Type B pancreatic cell (in vitro differentiated cells): ENCODE results near the gene SCART1. TPM values are rescaled to one million over a fixed set of nuclear protein-coding genes. Genes with fewer than 3 reads are reported as not detected.
"Not testable (repeated sequence)": the region's sequence is repeated elsewhere in the genome, so short reads cannot be mapped to it uniquely, and the experiment has no call there.

Experiments
- DNase-seq: peaks from one replicate; pipeline ENCODE4 v3.0.0; 2021; ENCODE audit warnings: mixed read lengths; ENCODE audit not compliant: unreplicated experiment; ENCODE audit errors: extremely low spot score
- H3K27ac Mint-ChIP-seq: 2 replicates; pipeline ENCODE4 v1.8.0; 2021; ENCODE audit warnings: mild to moderate bottlenecking, mixed read lengths
- H3K27me3 Mint-ChIP-seq: 2 replicates; pipeline ENCODE4 v1.8.0; 2021; ENCODE audit warnings: mixed read lengths
- H3K36me3 Mint-ChIP-seq: 2 replicates; pipeline ENCODE4 v1.8.0; 2021; ENCODE audit warnings: mixed read lengths
- H3K4me1 Mint-ChIP-seq: one replicate; pipeline ENCODE4 v1.8.0; 2021; ENCODE audit warnings: mixed read lengths; ENCODE audit not compliant: unreplicated experiment
- H3K4me3 Mint-ChIP-seq: 2 replicates; pipeline ENCODE4 v1.8.0; 2021; ENCODE audit warnings: mild to moderate bottlenecking, mixed read lengths
- H3K9me3 Mint-ChIP-seq: 2 replicates; pipeline ENCODE4 v1.8.0; 2021; ENCODE audit warnings: mixed read lengths
- total RNA-seq: library from RNA; stranded (reverse); gene quantifications from 2 replicates; pipeline ENCODE4 v1.2.1, GENCODE V29; 2021; ENCODE audit warnings: low replicate concordance
- TF ChIP-seq, protein P1 (sequence below): fragments of 200-600 bp; sonication (generic); conservative IDR thresholded peaks from 2 replicates; pipeline ENCODE4 v1.5.0; 2021; ENCODE audit warnings: antibody characterized with exemption, mild to moderate bottlenecking

The SCART1 gene
- total RNA-seq, 1 donor from 2014 or later: 1.4 TPM

DNA sequence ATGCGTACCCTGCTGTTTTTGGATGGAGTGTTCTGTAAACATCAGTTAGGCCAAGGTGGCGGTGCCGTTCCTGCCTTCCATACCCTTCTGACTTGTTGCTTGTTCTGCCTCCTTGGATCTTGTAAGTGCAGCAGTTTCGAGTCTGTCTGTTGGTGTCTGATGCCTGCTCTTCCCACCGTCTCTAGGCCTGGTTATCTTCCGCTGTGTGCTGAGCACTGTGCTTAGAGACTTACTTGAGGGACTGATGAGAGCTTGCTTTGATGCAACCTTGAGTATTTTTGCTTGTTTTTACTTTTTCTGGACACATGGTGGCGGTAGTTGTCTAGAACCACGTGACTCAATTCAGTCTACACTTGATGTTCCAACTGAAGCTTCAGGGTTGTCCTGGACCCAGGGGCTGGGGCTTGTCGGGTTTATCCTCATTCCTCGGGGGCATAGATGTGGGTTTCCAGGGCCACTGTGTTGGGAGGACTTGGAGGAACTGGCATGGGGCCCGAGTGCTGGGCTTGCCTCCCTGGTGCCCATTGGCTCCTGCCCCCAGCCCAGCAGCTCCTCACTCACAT, 15.0 kb upstream of the SCART1 start:
- Mint-ChIP-seq H3K27me3 (no peaks in the 10 kb centered on the region), H3K36me3 (peaks cover 4% of the 10 kb centered on the region), H3K27ac (no peak overlapping the region), H3K4me1 (no peaks in the 10 kb centered on the region), H3K9me3 (peaks cover 11% of the 10 kb centered on the region), H3K4me3 (no peak overlapping the region)
- DNase-seq: peak; percentile 44
- TF ChIP-seq, protein P1, sequence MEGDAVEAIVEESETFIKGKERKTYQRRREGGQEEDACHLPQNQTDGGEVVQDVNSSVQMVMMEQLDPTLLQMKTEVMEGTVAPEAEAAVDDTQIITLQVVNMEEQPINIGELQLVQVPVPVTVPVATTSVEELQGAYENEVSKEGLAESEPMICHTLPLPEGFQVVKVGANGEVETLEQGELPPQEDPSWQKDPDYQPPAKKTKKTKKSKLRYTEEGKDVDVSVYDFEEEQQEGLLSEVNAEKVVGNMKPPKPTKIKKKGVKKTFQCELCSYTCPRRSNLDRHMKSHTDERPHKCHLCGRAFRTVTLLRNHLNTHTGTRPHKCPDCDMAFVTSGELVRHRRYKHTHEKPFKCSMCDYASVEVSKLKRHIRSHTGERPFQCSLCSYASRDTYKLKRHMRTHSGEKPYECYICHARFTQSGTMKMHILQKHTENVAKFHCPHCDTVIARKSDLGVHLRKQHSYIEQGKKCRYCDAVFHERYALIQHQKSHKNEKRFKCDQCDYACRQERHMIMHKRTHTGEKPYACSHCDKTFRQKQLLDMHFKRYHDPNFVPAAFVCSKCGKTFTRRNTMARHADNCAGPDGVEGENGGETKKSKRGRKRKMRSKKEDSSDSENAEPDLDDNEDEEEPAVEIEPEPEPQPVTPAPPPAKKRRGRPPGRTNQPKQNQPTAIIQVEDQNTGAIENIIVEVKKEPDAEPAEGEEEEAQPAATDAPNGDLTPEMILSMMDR: no peak

DNA sequence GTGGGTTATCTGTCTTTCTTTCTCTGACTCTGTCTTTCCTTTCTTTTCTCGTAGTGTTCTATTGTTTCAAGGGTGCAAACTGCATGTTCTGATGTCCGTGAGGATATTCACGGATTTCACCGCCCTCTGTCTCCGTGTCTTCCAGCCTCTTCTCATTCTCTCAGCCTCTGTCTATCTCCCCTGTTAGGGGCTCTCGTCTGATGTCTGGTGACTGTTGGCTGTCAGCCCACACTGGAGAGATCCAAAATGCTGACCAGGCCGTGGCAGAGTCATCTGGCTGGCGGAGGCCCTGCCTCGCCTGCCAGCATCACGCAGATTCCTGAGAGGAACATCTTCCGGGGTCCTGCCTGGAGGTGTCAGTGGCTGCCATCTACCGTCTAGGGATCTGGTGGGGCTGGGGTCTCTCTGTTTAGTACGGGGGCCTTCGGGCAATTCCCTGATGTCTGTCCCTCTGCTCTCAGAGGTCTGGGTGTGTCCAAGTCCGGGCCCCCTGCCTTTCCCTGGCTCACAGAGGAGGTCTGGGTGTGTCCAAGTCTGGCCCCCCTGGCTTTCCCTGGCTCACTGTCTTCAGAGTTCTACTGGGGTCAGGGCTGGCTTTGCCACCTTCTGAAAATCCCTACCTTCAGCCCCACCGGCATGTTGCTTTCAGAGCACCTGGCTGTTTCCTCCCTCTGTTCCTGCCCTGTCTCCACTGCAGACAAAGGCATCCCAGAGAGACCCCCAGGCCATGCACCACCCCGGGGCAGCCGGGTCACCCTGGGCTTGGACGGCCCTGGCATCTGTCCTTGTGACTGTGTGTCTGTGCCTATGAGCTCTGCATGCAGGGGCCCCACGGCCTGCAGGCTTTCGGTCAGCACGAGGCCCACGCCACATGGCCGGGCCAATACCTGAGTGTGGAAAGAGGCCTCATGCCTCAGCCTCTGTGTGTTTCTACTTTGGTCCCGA, 14.0 kb upstream of the SCART1 start:
- Mint-ChIP-seq H3K4me1 (no peaks in the 10 kb centered on the region), H3K36me3 (peaks cover 4% of the 10 kb centered on the region)

DNA sequence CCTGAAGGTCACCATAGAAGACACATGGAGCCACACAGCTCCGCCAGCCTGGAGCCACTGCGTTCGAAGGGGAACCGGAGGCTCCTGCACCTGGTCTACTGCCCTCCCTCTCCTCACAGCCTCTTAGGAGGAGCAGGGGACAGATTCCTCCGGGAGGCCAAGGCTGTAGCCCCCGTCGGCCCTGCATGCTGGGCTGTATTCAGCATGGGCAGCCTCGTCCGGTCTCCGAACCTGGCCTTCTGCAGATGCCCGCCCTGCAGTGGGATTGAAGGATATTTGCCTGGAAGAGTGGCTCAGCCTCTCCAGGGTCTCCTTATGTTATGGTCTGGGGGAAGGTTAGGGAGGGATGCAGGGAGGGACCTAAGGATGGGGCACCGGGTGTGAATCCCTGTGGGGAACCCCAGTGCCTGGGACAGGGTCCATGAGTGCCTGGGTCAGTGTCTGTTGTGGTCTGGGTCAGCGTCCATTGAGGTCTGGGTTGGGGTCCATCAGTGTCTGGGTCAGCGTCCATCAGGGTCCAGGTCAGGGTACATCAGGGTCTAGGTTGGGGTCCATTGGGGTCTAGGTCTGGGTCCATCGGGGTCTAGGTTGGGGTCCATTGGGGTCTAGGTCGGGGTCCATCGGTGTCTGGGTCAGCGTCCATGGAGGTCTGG, 13.0 kb upstream of the SCART1 start:
- DNase-seq: peak; percentile 56
- Mint-ChIP-seq H3K9me3 (peaks cover 11% of the 10 kb centered on the region), H3K27ac (no peak overlapping the region), H3K4me3 (no peak overlapping the region), H3K36me3 (peaks cover 4% of the 10 kb centered on the region), H3K27me3 (no peaks in the 10 kb centered on the region), H3K4me1 (no peaks in the 10 kb centered on the region)
- TF ChIP-seq, protein P1: no peak

More for the DNA sequence above, 14.0 kb upstream of the SCART1 start:
- Mint-ChIP-seq H3K9me3 (peaks cover 11% of the 10 kb centered on the region), H3K27me3 (no peaks in the 10 kb centered on the region), H3K4me3 (no peak overlapping the region), H3K27ac (no peak overlapping the region)
- TF ChIP-seq, protein P1: no peak
- peak; percentile 67 for DNase-seq

DNA sequence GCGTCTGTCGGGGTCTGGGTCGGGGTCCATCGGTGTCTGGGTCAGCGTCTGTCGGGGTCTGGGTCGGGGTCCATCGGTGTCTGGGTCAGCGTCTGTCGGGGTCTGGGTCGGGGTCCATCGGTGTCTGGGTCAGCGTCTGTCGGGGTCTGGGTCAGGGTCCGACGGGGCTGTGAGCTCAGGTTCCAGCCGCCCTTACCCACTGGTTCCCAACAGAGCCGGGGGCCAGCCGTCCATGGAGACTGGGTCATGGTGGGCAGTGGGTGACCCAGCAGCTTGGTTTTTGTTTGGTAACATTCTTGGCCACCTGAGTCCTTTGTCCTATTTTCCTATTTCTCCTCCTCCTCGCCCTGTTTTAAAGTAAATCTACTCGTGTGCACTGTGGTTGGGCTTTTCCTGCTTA, 12.4 kb upstream of the SCART1 start:
- not testable (repeated sequence) for H3K4me3 Mint-ChIP-seq, H3K27me3 Mint-ChIP-seq, H3K4me1 Mint-ChIP-seq, H3K36me3 Mint-ChIP-seq, H3K27ac Mint-ChIP-seq
- DNase-seq: peak; percentile 45
- H3K9me3 Mint-ChIP-seq: peaks cover 11% of the 10 kb centered on the region

DNA sequence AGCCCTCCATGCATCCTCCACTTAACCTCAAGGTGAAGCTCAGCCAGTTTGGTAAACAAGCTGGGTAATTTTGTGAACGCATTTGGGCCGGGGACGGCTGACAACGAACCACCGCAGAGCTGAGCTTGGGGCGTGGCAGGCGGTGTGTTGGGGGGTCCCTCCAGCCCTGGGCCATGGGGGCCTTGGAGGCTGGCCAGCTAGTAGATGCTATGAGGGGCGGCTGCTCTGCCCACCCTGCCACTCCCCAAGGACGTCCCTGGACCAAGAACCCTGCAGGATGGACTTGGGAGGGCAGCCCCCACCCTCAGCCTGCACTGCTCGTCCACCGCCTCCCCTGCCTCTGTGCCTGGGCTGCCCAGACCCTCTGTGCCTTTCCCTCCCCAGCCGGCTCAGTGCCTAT, 12.0 kb upstream of the SCART1 start:
- Mint-ChIP-seq H3K27me3 (no peaks in the 10 kb centered on the region), H3K4me1 (no peaks in the 10 kb centered on the region), H3K4me3 (no peak overlapping the region), H3K9me3 (peaks cover 14% of the 10 kb centered on the region), H3K27ac (no peak overlapping the region), H3K36me3 (peaks cover 4% of the 10 kb centered on the region)
- DNase-seq: peak; percentile 31
- TF ChIP-seq, protein P1: no peak
